Brain pericyte (primary cell): ENCODE data around the gene ODF4.

Source experiments
- DNase-seq: peaks from one replicate; pipeline ENCODE4 v3.0.0-alpha.2; 2012; ENCODE audit warnings: low read depth, low spot score

The ODF4 gene, protein sequence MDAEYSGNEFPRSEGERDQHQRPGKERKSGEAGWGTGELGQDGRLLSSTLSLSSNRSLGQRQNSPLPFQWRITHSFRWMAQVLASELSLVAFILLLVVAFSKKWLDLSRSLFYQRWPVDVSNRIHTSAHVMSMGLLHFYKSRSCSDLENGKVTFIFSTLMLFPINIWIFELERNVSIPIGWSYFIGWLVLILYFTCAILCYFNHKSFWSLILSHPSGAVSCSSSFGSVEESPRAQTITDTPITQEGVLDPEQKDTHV

DNA sequence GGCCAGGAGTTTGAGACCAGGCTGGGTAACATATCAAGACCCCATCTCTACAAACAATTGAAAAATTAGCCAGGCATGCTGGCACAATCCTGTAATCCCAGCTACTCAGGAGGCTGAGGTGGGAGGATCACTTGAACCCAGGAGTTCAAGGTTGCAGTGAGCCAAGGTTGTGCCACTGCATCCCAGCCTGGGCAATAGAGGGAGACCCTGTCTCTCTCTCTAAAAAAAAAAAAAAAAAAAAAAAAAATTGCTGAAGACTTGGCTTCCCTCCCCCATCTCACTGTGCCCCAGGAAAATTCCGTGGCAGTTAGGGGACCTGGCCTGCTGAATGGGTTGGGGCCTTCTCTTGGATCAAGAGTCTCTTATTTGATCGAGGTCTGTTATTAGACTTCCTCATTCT is at the start of gene ODF4:
Gene ODF4 (plus strand): TSS at position 301 of the 400 bp plus-strand sequence. CDS start 212 bp downstream, outside the sequence.
- DNase-seq: no peak

DNA sequence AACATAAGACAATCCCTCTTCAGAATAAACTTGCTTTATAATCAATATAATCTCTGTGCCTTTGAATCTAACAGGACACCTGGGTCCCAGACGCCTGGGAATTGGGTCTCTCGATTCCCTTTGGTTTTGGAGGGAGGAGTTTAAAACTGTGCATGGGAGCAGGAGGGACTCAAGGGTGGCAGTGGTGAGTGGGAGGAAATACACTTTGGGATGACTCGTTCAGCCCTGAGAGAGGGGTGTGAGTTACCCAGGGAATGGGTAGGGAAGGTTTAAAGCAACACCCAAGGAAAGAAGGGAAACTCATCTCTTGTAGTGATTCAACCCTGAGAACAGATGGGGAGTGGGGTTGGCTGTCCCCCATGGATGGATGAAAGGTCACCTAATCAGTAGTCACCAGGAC is 49.6 kb upstream of the ODF4 start:
- no peak for DNase-seq

DNA sequence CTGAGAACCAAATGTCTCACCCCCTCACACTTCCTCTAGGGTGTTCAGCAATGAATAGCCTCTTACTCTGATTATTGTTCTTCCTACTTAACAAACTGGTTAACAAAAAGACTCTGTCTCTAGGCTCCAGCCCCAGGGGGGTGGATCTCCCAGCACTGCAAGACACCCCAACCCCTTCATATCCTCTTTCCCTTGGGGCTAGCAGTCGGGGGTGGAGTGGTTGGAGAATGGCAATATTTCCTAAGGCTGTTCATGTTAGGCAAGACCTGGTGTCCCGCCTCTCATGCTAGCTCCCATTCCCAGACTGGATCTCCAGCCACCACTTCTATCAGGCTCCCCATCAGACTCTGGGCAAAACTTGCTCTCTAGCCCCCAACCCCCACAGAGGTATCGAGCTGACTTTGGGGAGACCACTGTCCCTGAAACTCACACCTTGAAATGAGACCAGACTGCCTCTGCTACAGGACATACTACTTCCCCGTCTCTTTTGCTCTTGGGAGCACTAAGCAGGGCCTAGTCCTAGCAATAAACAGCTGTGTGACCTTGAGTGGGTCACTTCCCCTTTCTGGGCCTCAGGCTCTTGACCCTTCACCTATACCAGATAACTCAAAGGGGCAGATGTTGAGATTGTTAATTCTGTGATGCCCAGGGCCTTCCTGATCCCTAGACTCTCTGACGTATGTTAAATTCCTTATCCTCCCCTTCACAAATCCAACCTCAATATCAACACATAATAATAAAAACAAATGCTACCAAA is 46.8 kb upstream of the ODF4 start:
- DNase-seq: no peak

DNA sequence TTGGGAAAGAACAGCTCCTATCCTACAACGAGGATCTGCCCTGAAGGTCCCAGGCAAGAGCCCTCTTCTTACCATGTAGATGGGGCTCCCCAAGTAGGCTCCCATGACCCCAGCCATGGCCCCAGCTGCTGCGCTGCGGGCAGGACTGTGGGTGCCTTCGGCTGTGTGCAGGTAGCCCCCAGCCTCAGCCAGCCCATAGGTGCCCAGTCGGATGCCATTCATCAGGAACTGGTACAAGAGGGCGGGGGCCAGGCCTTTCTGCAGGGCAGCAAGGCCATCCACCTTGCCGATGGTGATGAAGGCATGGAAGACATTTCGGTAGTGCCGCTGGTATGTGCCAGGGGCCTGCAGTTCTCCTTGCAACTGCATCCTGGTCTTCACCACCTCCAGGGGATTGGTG is 45.3 kb upstream of the ODF4 start:
- DNase-seq: no peak

DNA sequence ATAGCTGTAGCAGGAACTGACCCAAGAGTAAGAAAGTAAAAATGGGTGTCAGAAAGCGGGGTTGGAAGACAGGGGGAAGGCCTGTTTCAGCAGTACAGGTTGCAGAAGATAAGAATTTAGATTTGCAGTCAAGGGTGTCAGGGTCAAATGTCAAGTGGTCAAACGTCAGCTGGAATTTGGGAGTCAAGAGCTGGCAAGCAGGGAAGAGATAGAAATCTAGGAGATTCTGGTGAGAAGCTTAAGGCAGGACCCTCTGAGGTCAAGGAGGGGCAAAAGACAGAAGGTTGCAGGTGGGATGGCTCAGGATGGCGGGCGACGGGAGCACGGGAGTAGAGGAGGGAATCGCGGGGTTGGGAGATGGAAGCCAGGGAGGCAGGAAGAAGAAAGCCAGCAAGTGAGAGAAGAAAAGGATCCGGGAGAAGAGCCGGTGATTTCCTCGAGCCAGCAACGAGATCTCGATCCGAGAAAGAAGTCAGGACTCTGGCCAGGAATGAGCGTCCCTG is 44.8 kb upstream of the ODF4 start:
- DNase-seq: no peak

DNA sequence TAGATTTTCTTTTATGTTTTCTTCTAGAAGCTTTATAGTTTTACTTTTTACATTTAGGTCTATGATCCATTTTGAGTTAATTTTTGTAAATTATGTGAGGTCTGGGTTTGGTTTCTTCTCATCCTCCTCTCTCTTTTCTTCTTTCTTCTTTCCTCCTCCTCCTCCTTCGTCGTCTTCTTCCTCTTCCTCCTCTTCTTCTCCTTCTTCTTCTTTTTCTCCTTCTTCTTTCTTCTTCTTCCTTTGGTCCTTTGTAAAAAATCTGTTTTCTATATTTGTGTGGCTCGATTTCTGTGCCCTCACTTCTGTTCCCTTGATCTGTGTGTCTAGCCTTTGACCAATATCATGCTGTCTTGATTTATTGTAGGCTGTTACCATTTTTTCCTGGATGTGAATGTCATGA is 39.4 kb upstream of the ODF4 start:
- no peak for DNase-seq

DNA sequence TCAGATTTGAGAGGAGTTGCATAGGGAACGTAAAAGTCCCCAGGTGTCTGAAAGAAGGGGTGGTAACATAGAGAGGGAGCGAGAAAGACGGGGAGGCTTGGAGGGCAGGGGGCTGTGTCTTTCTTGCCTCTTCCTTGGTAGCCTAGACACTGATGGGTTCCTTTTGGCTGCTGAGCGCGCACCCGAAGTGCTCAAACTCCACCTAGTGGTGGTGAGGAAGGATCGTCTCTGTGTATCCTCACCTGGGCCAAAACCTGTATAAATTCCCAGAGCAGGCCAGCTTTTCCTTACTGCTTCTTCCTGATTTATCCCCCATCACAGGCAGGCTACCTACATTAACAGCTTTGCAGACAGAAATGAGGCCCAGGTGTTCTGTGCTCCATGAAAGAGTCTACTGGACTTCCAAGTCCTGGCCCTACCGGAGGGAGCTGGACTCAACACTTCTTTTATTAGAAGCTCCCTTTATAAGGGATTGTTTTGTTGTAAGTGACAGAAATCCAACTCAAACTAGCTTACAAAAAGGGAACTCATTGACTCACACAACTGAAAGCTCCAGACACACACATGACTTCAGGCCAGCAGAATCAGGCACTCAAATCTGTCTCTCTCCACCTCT is 38.9 kb upstream of the ODF4 start:
- DNase-seq: no peak

DNA sequence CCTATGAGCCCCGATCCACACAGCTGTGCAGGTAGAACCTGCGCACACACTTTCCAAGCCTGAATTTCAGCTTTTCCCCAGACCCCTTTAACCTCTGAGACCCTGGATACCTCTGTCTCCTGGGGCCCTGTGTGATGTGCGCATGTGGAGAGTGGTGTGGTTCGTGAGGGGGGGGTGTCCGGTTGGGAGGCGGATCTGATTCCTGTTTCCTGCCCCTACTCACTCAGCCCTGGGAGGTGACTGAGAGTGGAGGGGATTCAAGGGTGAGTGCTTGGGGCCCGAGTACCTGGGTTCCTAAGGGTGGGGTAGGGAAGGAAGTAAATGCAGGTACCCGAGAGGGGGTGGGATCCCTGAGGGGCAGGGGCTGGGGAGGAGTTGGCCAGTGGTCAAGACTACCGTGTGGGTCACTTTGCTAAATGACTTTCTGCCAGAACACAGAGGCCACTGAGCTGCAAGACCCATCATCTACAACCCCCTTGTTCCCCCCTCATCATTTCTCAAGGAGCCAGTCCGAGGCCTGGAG is 29.0 kb upstream of the ODF4 start:
- DNase-seq: no peak

DNA sequence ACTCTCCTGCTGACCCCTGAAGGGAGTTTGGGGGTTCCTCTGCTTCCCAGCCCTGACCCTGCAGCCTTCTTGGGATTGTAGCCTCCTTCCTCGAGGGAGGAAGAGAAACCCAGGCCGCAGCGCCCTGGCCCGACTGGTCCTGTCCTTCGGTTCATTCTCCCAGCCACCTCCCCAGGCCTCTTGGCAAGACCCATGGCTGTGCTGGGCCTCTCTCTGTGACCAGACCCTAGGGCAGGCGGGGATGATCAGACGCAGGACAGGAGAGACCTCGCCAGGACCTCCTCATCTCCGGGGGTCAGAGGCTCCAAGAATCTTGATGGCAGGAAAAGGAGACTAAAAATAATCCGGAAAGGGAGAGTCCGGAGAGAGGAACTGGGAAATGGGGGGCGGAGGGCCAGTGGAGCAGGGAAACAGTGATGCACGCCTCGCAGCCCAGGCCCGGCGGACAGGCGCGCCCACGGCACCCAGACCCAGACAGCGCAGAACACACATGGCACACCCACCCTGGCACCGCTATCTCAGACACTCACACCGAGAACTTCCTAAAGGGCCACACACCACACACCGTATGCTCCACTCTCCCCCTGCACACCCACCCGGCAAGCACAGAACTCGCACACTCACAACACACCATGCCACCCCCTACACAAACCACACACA is 28.4 kb upstream of the ODF4 start:
- no peak for DNase-seq

DNA sequence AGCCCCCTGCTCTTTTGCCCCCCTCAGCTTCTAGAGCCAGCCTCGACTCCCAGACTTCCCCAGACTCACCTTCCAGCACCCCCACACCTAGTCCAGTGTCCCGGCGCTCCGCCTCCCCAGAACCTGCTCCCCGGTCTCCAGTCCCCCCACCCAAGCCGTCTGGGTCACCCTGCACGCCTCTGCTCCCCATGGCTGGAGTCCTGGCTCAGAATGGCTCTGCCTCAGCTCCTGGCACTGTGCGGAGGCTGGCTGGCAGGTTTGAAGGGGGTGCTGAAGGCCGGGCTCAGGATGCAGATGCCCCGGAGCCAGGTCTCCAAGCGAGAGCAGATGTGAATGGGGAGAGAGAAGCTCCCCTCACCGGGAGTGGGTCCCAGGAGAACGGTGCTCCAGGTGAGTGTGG is 27.4 kb upstream of the ODF4 start:
- DNase-seq: no peak

DNA sequence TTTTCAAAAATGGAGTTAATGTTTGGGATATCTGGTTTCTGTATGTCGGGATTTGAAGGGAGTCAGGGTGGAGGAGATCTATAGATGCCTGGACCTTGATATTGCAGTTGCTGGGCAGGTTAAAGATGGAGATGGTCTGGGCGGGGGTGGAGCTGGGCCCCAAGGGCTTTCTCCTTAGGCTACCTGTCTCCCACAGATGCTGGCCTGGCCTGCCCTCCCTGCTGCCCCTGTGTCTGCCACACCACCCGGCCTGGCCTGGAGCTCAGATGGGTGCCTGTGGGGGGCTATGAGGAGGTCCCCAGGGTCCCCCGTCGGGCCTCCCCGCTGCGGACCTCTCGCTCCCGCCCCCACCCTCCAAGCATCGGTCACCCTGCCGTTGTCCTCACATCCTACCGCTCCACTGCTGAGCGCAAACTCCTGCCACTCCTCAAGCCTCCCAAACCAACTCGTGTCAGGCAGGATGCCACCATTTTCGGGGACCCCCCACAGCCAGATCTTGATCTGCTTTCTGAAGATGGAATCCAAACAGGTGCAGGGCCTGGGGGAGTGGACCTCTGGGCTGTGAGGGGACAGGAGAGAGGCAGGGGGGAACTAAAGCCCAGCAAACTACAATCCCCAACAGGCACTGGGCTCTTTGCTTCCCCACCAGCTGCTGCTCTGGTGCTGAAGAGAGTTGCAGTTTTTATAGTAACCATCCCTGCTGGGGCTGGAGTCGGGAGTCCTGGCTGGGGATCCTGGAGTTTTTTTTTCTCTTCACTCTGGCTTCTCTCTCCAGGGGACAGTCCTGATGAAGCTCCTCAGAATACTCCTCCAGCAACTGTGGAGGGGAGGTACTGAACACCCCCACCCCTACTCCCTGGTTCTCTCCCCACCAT is 26.7 kb upstream of the ODF4 start:
- no peak for DNase-seq

DNA sequence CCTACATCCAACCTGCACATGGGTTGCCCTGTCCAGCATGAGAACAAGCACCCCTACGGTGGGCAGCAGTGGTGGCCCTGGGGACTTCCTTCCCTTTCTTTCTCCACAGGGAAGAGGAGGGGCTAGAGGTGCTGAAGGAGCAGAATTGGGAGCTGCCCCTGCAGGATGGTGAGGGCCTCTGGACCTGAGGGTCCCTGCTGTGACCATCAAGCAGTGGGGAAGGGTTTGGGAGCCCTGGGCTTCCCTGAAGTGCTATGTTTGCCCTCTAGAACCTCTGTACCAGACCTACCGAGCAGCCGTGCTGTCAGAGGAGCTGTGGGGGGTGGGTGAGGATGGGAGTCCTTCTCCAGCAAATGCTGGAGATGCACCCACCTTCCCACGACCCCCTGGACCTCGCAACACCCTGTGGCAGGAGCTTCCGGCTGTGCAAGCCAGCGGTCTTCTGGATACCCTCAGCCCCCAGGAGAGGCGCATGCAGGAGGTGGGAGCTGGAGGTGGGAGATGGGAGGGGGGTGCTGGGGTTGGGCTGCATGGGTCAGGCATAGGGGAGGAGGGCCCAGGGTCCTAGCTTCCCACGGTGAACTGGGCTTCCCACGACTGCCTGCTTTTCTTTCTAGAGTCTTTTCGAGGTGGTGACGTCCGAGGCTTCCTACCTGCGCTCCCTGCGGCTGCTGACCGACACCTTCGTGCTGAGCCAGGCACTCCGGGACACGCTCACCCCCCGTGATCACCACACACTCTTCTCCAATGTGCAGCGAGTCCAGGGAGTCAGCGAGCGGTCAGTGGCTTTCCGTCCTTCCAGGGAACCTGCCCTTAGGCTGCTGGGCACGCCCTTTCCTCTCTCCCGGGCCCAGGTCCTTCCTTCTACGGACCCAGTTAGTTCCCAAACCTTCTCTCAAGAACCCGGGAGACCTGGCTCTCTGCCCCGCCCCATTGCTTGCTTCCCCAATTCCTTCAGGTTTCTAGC is 24.6 kb upstream of the ODF4 start:
- no peak for DNase-seq

DNA sequence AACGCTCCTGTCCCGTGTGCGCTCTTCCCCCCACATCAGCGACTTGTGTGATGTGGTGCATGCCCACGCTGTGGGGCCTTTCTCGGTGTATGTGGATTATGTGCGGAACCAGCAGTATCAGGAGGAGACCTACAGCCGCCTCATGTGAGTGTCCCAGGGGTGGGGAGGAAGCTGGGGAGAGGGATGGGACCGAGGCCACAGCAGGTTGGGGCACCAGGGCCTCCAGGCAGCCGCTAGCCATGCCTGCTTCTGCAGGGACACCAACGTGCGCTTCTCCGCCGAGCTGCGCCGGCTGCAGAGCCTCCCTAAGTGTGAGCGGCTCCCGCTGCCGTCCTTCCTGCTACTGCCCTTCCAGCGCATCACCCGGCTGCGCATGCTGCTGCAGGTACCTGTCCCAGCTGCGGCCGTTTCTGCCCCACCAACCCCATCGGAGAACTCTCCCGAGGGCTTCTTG is 23.8 kb upstream of the ODF4 start:
- DNase-seq: no peak

DNA sequence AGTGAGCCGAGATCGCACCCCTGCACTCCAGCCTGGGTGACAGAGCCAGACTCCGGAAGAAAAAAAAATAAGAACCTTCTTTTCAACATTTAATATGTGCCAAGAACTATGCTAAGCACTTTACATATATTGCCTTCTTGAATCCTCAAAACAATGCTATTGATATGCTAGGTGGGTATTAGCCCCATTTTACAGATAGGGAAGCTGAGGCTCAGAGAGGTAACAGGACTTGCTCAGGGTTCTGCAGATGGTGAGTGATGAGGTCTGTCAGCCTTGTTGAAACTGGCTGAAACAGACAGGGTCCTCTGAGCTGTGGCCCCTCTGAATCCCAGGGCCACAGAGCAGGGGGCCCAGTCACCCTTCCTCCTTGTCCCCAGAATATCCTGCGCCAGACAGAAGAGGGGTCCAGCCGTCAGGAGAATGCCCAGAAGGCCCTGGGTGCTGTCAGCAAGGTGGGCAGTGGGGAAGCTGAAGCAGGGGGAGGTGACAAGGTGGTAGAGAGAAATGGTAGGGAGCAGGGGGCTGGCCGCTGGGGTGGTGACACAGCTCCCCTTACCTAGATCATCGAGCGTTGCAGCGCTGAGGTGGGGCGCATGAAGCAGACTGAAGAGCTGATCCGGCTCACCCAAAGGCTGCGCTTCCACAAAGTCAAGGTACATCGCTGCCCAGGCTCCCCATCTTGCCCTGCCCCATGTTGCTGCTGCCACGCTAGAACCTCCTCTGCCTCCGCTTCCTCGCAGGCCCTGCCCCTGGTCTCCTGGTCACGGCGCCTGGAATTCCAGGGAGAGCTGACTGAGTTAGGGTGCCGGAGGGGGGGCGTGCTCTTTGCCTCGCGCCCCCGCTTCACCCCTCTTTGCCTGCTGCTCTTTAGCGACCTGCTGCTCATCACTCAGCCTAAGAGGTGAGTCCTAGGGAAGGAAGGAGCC is 21.4 kb upstream of the ODF4 start:
- no peak for DNase-seq

DNA sequence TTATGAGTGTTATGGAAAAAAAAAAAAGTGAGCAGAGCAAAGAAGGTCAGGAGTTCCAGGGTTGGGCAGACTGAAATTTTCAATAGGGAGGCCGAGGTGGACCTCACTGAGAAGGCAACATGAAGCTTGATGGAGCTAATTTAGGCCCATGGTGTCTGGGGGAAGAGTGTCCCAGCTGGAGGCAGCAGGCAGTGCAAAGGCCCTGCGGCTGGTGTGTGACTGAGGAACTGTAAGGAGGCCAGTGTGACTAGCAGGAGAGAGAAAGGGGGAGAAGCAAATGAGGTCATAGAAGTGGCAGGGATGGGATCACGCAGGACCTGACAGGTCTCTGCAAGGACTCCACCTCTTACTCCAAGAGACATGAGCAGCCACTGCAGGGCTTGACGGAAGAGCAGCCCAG is 19.4 kb upstream of the ODF4 start:
- no peak for DNase-seq

DNA sequence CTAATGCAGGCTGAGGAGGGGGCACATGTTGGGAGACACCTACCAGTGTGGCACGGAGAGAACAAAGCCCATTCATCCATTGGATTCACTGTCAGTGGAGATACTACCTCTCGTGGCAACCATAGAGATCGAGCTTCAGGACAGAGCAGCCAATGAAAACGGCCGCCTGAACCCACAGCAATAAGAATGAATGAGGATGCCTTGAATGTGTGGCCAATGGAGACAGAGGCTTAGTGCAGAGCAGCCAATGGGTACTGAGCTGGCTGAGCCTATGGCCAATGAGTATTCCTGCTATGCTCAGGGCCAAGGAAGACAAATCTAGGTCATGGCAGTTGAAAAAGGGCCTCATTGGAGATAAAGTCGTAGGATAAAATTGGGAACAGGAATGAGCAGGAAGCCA is 18.6 kb upstream of the ODF4 start:
- no peak for DNase-seq

DNA sequence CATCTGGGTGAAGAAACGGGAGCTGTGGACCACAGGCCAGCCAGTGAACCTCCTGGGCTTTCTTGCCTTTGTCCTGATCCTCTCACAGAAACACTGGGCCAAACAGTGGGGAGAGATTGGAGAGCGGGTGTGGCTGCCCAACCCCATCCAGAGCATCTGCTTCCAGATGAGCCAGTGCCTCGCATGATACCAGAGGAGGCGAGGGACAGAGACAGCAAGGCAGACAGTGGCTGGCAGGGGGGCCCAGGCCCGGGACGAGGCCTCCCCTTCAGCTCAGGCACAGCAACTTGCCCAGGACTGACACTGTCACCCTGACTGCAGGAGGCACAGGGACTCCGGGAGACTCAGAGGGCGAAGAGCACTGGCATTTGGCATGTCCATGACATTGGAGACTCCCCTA is 17.6 kb upstream of the ODF4 start:
- no peak for DNase-seq

DNA sequence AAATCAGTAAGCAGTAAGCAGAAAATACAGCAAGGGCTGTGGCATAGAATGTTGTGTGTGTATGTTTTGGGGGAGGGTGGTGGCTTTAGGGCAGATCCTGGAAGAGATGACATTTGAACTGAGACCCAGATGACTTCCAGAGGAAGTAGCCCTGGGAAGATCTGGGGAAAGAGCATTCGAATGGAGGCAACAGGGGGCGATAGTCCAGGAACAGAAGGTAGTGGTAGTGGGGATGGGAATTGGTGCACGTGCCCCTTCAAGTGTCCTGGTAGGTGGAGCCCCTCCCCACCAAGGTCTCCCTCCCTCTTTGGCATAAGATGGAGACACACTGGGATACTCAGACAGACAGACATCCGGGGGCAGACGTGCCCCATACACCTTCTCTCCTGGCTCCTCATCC is 15.5 kb upstream of the ODF4 start:
- no peak for DNase-seq

DNA sequence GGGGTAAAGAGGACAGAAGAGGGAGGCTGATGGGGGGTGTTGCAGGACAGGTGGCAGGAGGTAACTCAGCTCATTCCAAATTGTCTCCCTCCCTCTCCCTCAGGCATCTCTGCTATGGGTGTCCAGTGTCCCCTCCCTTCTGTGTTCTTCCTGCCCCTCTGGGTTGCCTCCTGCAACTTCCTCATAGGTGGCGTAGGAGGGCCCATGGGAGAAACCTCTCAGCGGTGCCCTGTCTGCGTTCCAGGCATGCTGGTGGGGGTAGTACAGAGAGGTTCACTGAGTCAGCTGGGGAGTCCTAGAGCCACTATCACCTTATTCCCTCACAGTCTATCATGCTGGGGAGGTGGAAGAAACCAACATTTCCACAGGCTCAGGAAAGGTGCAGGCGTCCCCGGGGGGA is 14.7 kb upstream of the ODF4 start:
- DNase-seq: no peak
